ENCODE data around the gene PDC. TPM values are rescaled to one million over a fixed set of nuclear protein-coding genes. Genes with fewer than 3 reads are reported as not detected.

The PDC gene
- total and polyA plus RNA-seq, 9 of the 15 experiments (the other 6 are each of a cell fraction or from before 2014, with no cell fraction given), result not detected

- TF ChIP-seq ATF2 (CRISPR knock-in tag; IDR thresholded peaks at IDR 0.05), result no peak
Measured at GRCh38 chr1:186486061-186486460, 25.1 kb upstream of the PDC start (continued).

DNA sequence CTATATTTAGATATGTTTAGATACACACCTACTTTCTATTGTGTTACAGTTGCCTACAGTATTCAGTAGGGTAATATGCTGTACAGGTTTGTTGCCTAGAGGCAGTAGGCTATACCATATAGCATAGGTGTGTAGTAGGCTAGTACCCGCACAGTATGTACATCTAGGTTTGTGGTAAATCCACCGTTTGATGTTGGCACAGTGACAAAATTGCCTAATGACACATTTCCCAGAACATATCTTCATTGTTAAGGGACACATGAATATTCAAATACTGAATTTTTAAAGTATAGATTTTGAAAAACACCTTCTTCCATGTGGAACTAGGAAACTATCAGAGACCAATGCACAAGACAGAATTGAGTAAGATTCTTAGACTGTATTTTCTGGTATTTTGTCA is 22.6 kb upstream of the PDC start:
- FAIRE-seq, result no peak
- no TSS peak for BruUV-seq (replicated peaks)
- WGBS (ENCODE audit: insufficient coverage, low coverage, missing lambda C conversion rate), result 0% methylated on average over 2 of the region's 2 CpGs
- no peaks in the 10 kb centered on the region for H3K9me1 ChIP-seq (ENCODE audit: control insufficient read depth, insufficient read depth, low read length)
- POLR2A ChIA-PET, result no interaction called here
- H3K4me2 ChIP-seq (ENCODE audit: insufficient read depth, low read length), result no peak overlapping the region
- H3K4me3 ChIP-seq, result no peak overlapping the region
- intact Hi-C loops (cut with micrococcal nuclease), result no loop called here
- H3K36me3 ChIP-seq (ENCODE audit: control insufficient read depth, insufficient read depth, low read length), result no peaks in the 10 kb centered on the region
- H3K9me3 ChIP-seq (replicated peaks; ENCODE audit: control insufficient read depth, insufficient read depth, low read depth, low read length), result no peaks in the 10 kb centered on the region
- no peak for DNase-seq (ENCODE audit: extremely low read depth in 1 of 4, low spot score in 3 of 4)
- H3K4me1 ChIP-seq (replicated peaks in 1 of 2; ENCODE audit: control insufficient read depth in 2 of 2, insufficient read depth in 2 of 2, low read length in 2 of 2), result no peaks in the 10 kb centered on the region
- no peaks in the 10 kb centered on the region for H3K27me3 ChIP-seq (ENCODE audit: control insufficient read depth in 2 of 2, insufficient read depth in 2 of 2, low read length in 2 of 2)
- H2AFZ ChIP-seq (ENCODE audit: low read depth, low read length), result no peak overlapping the region
- no peaks in the 10 kb centered on the region for H3K79me2 ChIP-seq (ENCODE audit: control insufficient read depth, insufficient read depth, low read length)
- ATAC-seq, result no peak
- TF ChIP-seq NFATC3 (IDR thresholded peaks at IDR 0.05) (no peak), GATAD2A (IDR thresholded peaks at IDR 0.05) (no peak)
- no peak overlapping the region for H3K27ac ChIP-seq (ENCODE audit: extremely low read depth, low read depth, low read length)
- in situ Hi-C loops (cut with MboI), result loop anchor here (10.0 kb wide), 1 partner anchor 501 kb away; no protein-coding TSS in a partner anchor
- H3K9ac ChIP-seq (ENCODE audit: insufficient read depth in 1 of 2, low read depth in 2 of 2, low read length in 2 of 2), result no peak overlapping the region
- no peaks in the 10 kb centered on the region for H4K20me1 ChIP-seq (replicated peaks; ENCODE audit: control insufficient read depth, insufficient read depth, low read length)
- CTCF ChIA-PET (ENCODE audit: low intra/inter-chr PET ratio), result interaction anchor here (0.8 kb wide), 1 partner anchor 502 kb away, joined by 5 read pairs; no protein-coding TSS in a partner anchor
